ENCODE measurements around the gene ECT2. TPM values are rescaled to one million over a fixed set of nuclear protein-coding genes. Genes with fewer than 3 reads are reported as not detected.
"Not testable (repeated sequence)": the region's sequence is repeated elsewhere in the genome, so short reads cannot be mapped to it uniquely, and the experiment has no call there.

Gene ECT2
- total RNA-seq, 1 donor from 2014 or later: 7.3 TPM

DNA sequence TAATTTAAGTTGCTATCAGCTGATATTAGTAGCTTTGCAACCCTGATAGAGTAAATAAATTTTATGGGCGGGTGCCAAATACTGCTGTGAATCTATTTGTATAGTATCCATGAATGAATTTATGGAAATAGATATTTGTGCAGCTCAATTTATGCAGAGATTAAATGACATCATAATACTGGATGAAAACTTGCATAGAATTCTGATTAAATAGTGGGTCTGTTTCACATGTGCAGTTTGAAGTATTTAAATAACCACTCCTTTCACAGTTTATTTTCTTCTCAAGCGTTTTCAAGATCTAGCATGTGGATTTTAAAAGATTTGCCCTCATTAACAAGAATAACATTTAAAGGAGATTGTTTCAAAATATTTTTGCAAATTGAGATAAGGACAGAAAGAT is 70.0 kb downstream of the ECT2 start:
- Histone ChIP-seq H3K4me3 (ENCODE audit: low read length in 3 of 3) (no peak overlapping the region), H3K27ac (ENCODE audit: low read depth, low read length) (no peak overlapping the region), H3K36me3 (ENCODE audit: control insufficient read depth in 3 of 3, insufficient read depth in 3 of 3, low read length in 3 of 3) (no peaks in the 10 kb centered on the region), H3K27me3 (ENCODE audit: control insufficient read depth in 3 of 3, insufficient read depth in 3 of 3, low read length in 3 of 3) (no peaks in the 10 kb centered on the region), H3K9me3 (ENCODE audit: control insufficient read depth in 3 of 3, low read length in 3 of 3) (no peaks in the 10 kb centered on the region), H3K9ac (ENCODE audit: low read depth in 1 of 3, low read length in 3 of 3) (no peak overlapping the region), H3K4me1 (ENCODE audit: control insufficient read depth in 3 of 3, insufficient read depth in 3 of 3, low read length in 3 of 3) (no peaks in the 10 kb centered on the region)

GRCh38 chr3:172824229-172824628 is 73.7 kb downstream of the ECT2 start:
- Histone ChIP-seq H3K36me3 (ENCODE audit: control insufficient read depth in 3 of 3, insufficient read depth in 3 of 3, low read length in 3 of 3) (no peaks in the 10 kb centered on the region), H3K27me3 (ENCODE audit: control insufficient read depth in 3 of 3, insufficient read depth in 3 of 3, low read length in 3 of 3) (no peaks in the 10 kb centered on the region), H3K27ac (ENCODE audit: low read depth, low read length) (no peak overlapping the region), H3K4me1 (ENCODE audit: control insufficient read depth in 3 of 3, insufficient read depth in 3 of 3, low read length in 3 of 3) (no peaks in the 10 kb centered on the region), H3K9me3 (ENCODE audit: control insufficient read depth in 3 of 3, low read length in 3 of 3) (no peaks in the 10 kb centered on the region), H3K4me3 (ENCODE audit: low read length in 3 of 3) (no peak overlapping the region), H3K9ac (ENCODE audit: low read depth in 1 of 3, low read length in 3 of 3) (no peak overlapping the region)

DNA sequence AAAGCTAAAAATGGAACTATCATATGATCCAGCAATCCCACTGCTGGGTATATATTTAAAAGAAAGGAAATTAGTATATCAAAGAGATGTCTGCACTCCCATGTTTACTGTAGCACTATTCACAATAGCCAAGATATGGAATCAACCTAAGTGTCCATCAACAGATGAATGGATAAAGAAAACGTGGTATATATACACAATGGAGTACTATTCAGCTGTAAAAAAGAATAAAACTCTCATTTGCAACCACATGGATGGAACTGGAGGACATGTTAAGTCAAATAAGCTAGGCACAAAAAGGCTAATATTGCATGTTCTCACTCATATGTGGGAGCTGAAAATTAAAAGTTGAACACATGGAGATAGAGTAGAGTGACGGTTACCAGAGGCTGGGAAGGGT is 76.7 kb downstream of the ECT2 start:
- H3K27me3 ChIP-seq (ENCODE audit: control insufficient read depth in 3 of 3, insufficient read depth in 3 of 3, low read length in 3 of 3); H3K4me3 ChIP-seq (ENCODE audit: low read length in 3 of 3): not testable (repeated sequence)

GRCh38 chr3:172832983-172833382 is 82.5 kb downstream of the ECT2 start:
- Histone ChIP-seq H3K4me3 (ENCODE audit: low read length in 3 of 3) (no peak overlapping the region), H3K27me3 (ENCODE audit: control insufficient read depth in 3 of 3, insufficient read depth in 3 of 3, low read length in 3 of 3) (peaks cover 0 to 4% (median 2%) of the 10 kb centered on the region in 3 donors), H3K36me3 (ENCODE audit: control insufficient read depth in 3 of 3, insufficient read depth in 3 of 3, low read length in 3 of 3) (no peaks in the 10 kb centered on the region), H3K4me1 (ENCODE audit: control insufficient read depth in 3 of 3, insufficient read depth in 3 of 3, low read length in 3 of 3) (no peaks in the 10 kb centered on the region), H3K27ac (ENCODE audit: low read depth, low read length) (no peak overlapping the region), H3K9ac (ENCODE audit: low read depth in 1 of 3, low read length in 3 of 3) (no peak overlapping the region), H3K9me3 (ENCODE audit: control insufficient read depth in 3 of 3, low read length in 3 of 3) (no peaks in the 10 kb centered on the region)

More for the DNA sequence above, 76.7 kb downstream of the ECT2 start:
- H3K9ac ChIP-seq (ENCODE audit: low read depth in 1 of 3, low read length in 3 of 3); H3K27ac ChIP-seq (ENCODE audit: low read depth, low read length); H3K36me3 ChIP-seq (ENCODE audit: control insufficient read depth in 3 of 3, insufficient read depth in 3 of 3, low read length in 3 of 3); H3K4me1 ChIP-seq (ENCODE audit: control insufficient read depth in 3 of 3, insufficient read depth in 3 of 3, low read length in 3 of 3); H3K9me3 ChIP-seq (ENCODE audit: control insufficient read depth in 3 of 3, low read length in 3 of 3): not testable (repeated sequence)

- no peak overlapping the region for H3K4me3 ChIP-seq (ENCODE audit: low read length in 3 of 3)
- no peak overlapping the region for H3K27ac ChIP-seq (ENCODE audit: low read depth, low read length)
- no peaks in the 10 kb centered on the region for H3K4me1 ChIP-seq (ENCODE audit: control insufficient read depth in 3 of 3, insufficient read depth in 3 of 3, low read length in 3 of 3)
- H3K27me3 ChIP-seq (ENCODE audit: control insufficient read depth in 3 of 3, insufficient read depth in 3 of 3, low read length in 3 of 3): peaks cover 0 to 4% (median 2%) of the 10 kb centered on the region in 3 donors
- no peaks in the 10 kb centered on the region for H3K36me3 ChIP-seq (ENCODE audit: control insufficient read depth in 3 of 3, insufficient read depth in 3 of 3, low read length in 3 of 3)
- H3K9ac ChIP-seq (ENCODE audit: low read depth in 1 of 3, low read length in 3 of 3): no peak overlapping the region
- H3K9me3 ChIP-seq (ENCODE audit: control insufficient read depth in 3 of 3, low read length in 3 of 3): no peaks in the 10 kb centered on the region
Observed at GRCh38 chr3:172836390-172836997, 86.0 kb downstream of the ECT2 start.

DNA sequence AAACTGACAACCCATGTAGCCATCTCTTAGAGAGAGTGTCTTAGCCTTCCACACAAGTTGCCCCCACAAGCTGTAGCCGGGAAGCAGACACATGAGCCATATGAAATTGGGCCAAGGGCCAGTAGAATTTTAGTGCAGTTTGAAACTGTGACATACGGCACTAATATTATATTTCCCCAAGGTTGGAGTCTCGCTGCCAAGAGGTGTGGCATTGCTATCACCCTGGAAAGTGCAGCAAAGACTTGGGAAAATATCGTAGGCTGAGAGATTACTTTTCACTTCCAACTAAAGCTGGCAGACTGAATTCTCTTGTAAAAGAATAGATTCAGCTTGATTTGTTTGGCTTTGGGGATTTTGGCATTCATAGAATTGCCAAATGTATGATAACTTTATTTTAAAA is 89.2 kb downstream of the ECT2 start:
- no peak overlapping the region for H3K4me3 ChIP-seq (ENCODE audit: low read length in 3 of 3)
- H3K4me1 ChIP-seq (ENCODE audit: control insufficient read depth in 3 of 3, insufficient read depth in 3 of 3, low read length in 3 of 3): no peaks in the 10 kb centered on the region
- peaks cover 0 to 8% (median 2%) of the 10 kb centered on the region in 3 donors for H3K27me3 ChIP-seq (ENCODE audit: control insufficient read depth in 3 of 3, insufficient read depth in 3 of 3, low read length in 3 of 3)
- H3K9me3 ChIP-seq (ENCODE audit: control insufficient read depth in 3 of 3, low read length in 3 of 3): no peaks in the 10 kb centered on the region
- H3K9ac ChIP-seq (ENCODE audit: low read depth in 1 of 3, low read length in 3 of 3): no peak overlapping the region
- no peaks in the 10 kb centered on the region for H3K36me3 ChIP-seq (ENCODE audit: control insufficient read depth in 3 of 3, insufficient read depth in 3 of 3, low read length in 3 of 3)
- H3K27ac ChIP-seq (ENCODE audit: low read depth, low read length): no peak overlapping the region

GRCh38 chr3:172840463-172840862 is 89.9 kb downstream of the ECT2 start:
- no peaks in the 10 kb centered on the region for H3K36me3 ChIP-seq (ENCODE audit: control insufficient read depth in 3 of 3, insufficient read depth in 3 of 3, low read length in 3 of 3)
- H3K9me3 ChIP-seq (ENCODE audit: control insufficient read depth in 3 of 3, low read length in 3 of 3): no peaks in the 10 kb centered on the region
- no peak overlapping the region for H3K27ac ChIP-seq (ENCODE audit: low read depth, low read length)
- peaks cover 0 to 8% (median 2%) of the 10 kb centered on the region in 3 donors for H3K27me3 ChIP-seq (ENCODE audit: control insufficient read depth in 3 of 3, insufficient read depth in 3 of 3, low read length in 3 of 3)
- H3K4me1 ChIP-seq (ENCODE audit: control insufficient read depth in 3 of 3, insufficient read depth in 3 of 3, low read length in 3 of 3): no peaks in the 10 kb centered on the region
- no peak overlapping the region for H3K9ac ChIP-seq (ENCODE audit: low read depth in 1 of 3, low read length in 3 of 3)
- no peak overlapping the region for H3K4me3 ChIP-seq (ENCODE audit: low read length in 3 of 3)

DNA sequence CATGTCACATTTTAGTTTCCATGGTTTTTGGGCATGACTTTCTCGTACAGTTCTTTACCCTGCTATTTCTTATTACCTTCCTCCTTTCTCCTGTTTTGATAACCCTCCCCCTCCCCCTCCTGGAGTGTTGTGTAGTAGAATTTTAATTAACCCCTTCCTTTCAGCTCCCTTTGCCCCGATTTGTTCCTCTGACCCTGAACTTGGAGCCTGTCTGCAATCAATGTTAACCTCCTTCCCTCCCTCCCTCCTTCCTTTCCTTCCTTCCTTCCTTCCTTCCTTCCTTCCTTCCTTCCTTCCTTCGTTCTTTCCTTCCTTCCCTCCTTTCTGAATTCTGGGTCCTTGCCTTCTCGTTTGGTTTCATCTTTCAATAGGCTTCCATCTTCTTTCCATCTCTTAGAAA is 90.4 kb downstream of the ECT2 start:
- Histone ChIP-seq H3K4me1 (ENCODE audit: control insufficient read depth in 3 of 3, insufficient read depth in 3 of 3, low read length in 3 of 3) (no peaks in the 10 kb centered on the region), H3K9me3 (ENCODE audit: control insufficient read depth in 3 of 3, low read length in 3 of 3) (no peaks in the 10 kb centered on the region), H3K27ac (ENCODE audit: low read depth, low read length) (no peak overlapping the region), H3K4me3 (ENCODE audit: low read length in 3 of 3) (no peak overlapping the region), H3K36me3 (ENCODE audit: control insufficient read depth in 3 of 3, insufficient read depth in 3 of 3, low read length in 3 of 3) (no peaks in the 10 kb centered on the region), H3K9ac (ENCODE audit: low read depth in 1 of 3, low read length in 3 of 3) (no peak overlapping the region), H3K27me3 (ENCODE audit: control insufficient read depth in 3 of 3, insufficient read depth in 3 of 3, low read length in 3 of 3) (peaks cover 0 to 8% (median 2%) of the 10 kb centered on the region in 3 donors)

GRCh38 chr3:172844428-172844827 is 93.9 kb downstream of the ECT2 start:
- Histone ChIP-seq H3K4me3 (ENCODE audit: low read length in 3 of 3) (no peak overlapping the region), H3K27ac (ENCODE audit: low read depth, low read length) (no peak overlapping the region), H3K9ac (ENCODE audit: low read depth in 1 of 3, low read length in 3 of 3) (no peak overlapping the region), H3K36me3 (ENCODE audit: control insufficient read depth in 3 of 3, insufficient read depth in 3 of 3, low read length in 3 of 3) (no peaks in the 10 kb centered on the region), H3K27me3 (ENCODE audit: control insufficient read depth in 3 of 3, insufficient read depth in 3 of 3, low read length in 3 of 3) (peaks cover 0 to 4% (median 0%) of the 10 kb centered on the region in 3 donors), H3K4me1 (ENCODE audit: control insufficient read depth in 3 of 3, insufficient read depth in 3 of 3, low read length in 3 of 3) (no peaks in the 10 kb centered on the region), H3K9me3 (ENCODE audit: control insufficient read depth in 3 of 3, low read length in 3 of 3) (no peaks in the 10 kb centered on the region)

GRCh38 chr3:172846103-172846561 is 95.6 kb downstream of the ECT2 start:
- H3K9ac ChIP-seq (ENCODE audit: low read depth in 1 of 3, low read length in 3 of 3): no peak overlapping the region
- H3K9me3 ChIP-seq (ENCODE audit: control insufficient read depth in 3 of 3, low read length in 3 of 3): no peaks in the 10 kb centered on the region
- H3K36me3 ChIP-seq (ENCODE audit: control insufficient read depth in 3 of 3, insufficient read depth in 3 of 3, low read length in 3 of 3): no peaks in the 10 kb centered on the region
- H3K27ac ChIP-seq (ENCODE audit: low read depth, low read length): no peak overlapping the region
- no peak overlapping the region for H3K4me3 ChIP-seq (ENCODE audit: low read length in 3 of 3)
- H3K4me1 ChIP-seq (ENCODE audit: control insufficient read depth in 3 of 3, insufficient read depth in 3 of 3, low read length in 3 of 3): no peaks in the 10 kb centered on the region
- peaks cover 0 to 4% (median 0%) of the 10 kb centered on the region in 3 donors for H3K27me3 ChIP-seq (ENCODE audit: control insufficient read depth in 3 of 3, insufficient read depth in 3 of 3, low read length in 3 of 3)
